Endothelial cell of umbilical vein (primary cell): ENCODE data around the gene GMEB2.

Experiments
- CTCF ChIP-seq, 2 donors: IDR thresholded peaks; 1 replicate in 1 of 2; 2 replicates in 1 of 2; pipeline ENCODE4 v1.5.1; 2011; ENCODE audit warnings: low read length in 2 of 2, mild to moderate bottlenecking in 2 of 2, moderate library complexity in 2 of 2, control low read depth in 1 of 2, inconsistent platforms in 1 of 2, low read depth in 1 of 2; ENCODE audit not compliant: insufficient read depth in 1 of 2; ENCODE audit errors: extremely low read depth in 1 of 2
- EZH2 ChIP-seq: IDR thresholded peaks from 2 replicates; pipeline ENCODE4 v1.6.1; 2012; ENCODE audit warnings: borderline replicate concordance, low read depth, mild to moderate bottlenecking, moderate library complexity, low read length, inconsistent platforms; ENCODE audit not compliant: severe bottlenecking
- JUN ChIP-seq: IDR thresholded peaks from 2 replicates; pipeline ENCODE4 v1.6.1; 2011; ENCODE audit warnings: borderline replicate concordance, low read depth; ENCODE audit not compliant: insufficient read length, insufficient read depth
- MAX ChIP-seq: IDR thresholded peaks from 2 replicates; pipeline ENCODE4 v1.6.1; 2011; ENCODE audit not compliant: insufficient read depth, insufficient read length
- POLR2A ChIP-seq: IDR thresholded peaks from 2 replicates; pipeline ENCODE4 v1.6.1; 2012; ENCODE audit warnings: low read depth, mild to moderate bottlenecking, control low read depth, low read length
- POLR2AphosphoS5 ChIP-seq: IDR thresholded peaks from 2 replicates; pipeline ENCODE4 v1.6.1; 2012; ENCODE audit warnings: low read depth, mild to moderate bottlenecking, control low read depth, low read length, moderate library complexity; ENCODE audit not compliant: insufficient read depth

- TF ChIP-seq CTCF (IDR thresholded peaks at IDR 0.05; ENCODE audit: extremely low read depth in 1 of 2, insufficient read depth in 1 of 2, low read depth in 1 of 2, low read length in 2 of 2) = no peak
- TF ChIP-seq POLR2AphosphoS5 = no peak
- no peak for TF ChIP-seq EZH2
- no peak for TF ChIP-seq MAX
- no peak for TF ChIP-seq JUN
- TF ChIP-seq POLR2A = no peak
These were observed 40.1 kb downstream of the GMEB2 start for GRCh38 chr20:63586797-63587196.
